K562 (cell line): ENCODE results near the gene USP15. TPM values are rescaled to one million over a fixed set of nuclear protein-coding genes. Genes with fewer than 3 reads are reported as not detected.

Experiments
- ATAC-seq: fragments of 200-7000 bp; cut with Tn5 transposase; 3 replicates; pipeline ENCODE4 v1.9.1; 2020; ENCODE audit warnings: moderate library complexity
- BruUV-seq: library from RNA; stranded (reverse); fragments of 400-500 nt; replicated peaks from 2 replicates; lab custom pipeline; 2021; lab: Mats Ljungman, UMichigan
- CTCF ChIA-PET: fragments of 300-600 bp; formaldehyde crosslinking; extraction: SDS; loops from one replicate; lab custom pipeline; 2021; ENCODE audit warnings: low intra/inter-chr PET ratio; lab: Yijun Ruan, JAX
- POLR2A ChIA-PET: fragments of 300-600, 350-650 bp; sonication (Branson Sonifier 250); formaldehyde crosslinking; extraction: SDS; loops from one replicate; lab custom pipeline; 2021; ENCODE audit warnings: antibody characterized with exemption, inconsistent platforms; lab: Yijun Ruan, JAX
- DNase-seq, 4 experiments: peaks; one replicate each; pipeline versions ENCODE4 v3.0.0 to v3.0.0-alpha.2; 2011 to 2018; ENCODE audit warnings: low spot score in 3 of 4, mixed read lengths in 3 of 4; ENCODE audit errors: extremely low read depth in 1 of 4
- FAIRE-seq: peaks from 2 replicates; lab custom pipeline; 2011; peaks lifted over from hg19 to GRCh38; lab: Jason Lieb, UNC
- H2AFZ ChIP-seq: 2 replicates; pipeline ENCODE4 v1.6.0; 2011; ENCODE audit warnings: low read depth, low read length, control low read depth, inconsistent platforms
- H3K27ac ChIP-seq: fragments of 200-600 bp; 3 replicates; pipeline ENCODE4 v1.8.0; 2011; ENCODE audit warnings: low read depth, mild to moderate bottlenecking, control low read depth, inconsistent platforms, low read length, moderate library complexity, mixed read lengths; ENCODE audit errors: extremely low read depth
- H3K27me3 ChIP-seq, 2 experiments: fragments of 300-600 bp in 1 of 2; 2 replicates in 1 of 2; 3 replicates in 1 of 2; pipeline versions ENCODE4 v1.6.0 to v1.8.0; 2011; ENCODE audit warnings: inconsistent platforms in 2 of 2, low read length in 2 of 2, mild to moderate bottlenecking in 1 of 2, mixed read lengths in 1 of 2, moderate library complexity in 1 of 2; ENCODE audit not compliant: control insufficient read depth in 2 of 2, insufficient read depth in 2 of 2
- H3K36me3 ChIP-seq: fragments of 300-600 bp; 3 replicates; pipeline ENCODE4 v1.8.0; 2011; ENCODE audit warnings: mild to moderate bottlenecking, low read length, inconsistent platforms; ENCODE audit not compliant: control insufficient read depth, insufficient read depth
- H3K4me1 ChIP-seq, 2 experiments: fragments of 200-600 bp in 1 of 2; replicated peaks in 1 of 2; 2 replicates in 1 of 2; 3 replicates in 1 of 2; pipeline versions ENCODE4 v1.5.1 to v1.8.0; 2011; ENCODE audit warnings: inconsistent platforms in 2 of 2, low read length in 2 of 2, mild to moderate bottlenecking in 1 of 2, mixed read lengths in 1 of 2, moderate library complexity in 1 of 2; ENCODE audit not compliant: control insufficient read depth in 2 of 2, insufficient read depth in 2 of 2
- H3K4me2 ChIP-seq: 2 replicates; pipeline ENCODE4 v1.6.1; 2011; ENCODE audit warnings: low read length, control low read depth, inconsistent platforms, mixed read lengths; ENCODE audit not compliant: insufficient read depth
- H3K4me3 ChIP-seq: fragments of 200-600 bp; sonication (generic), shearing (Covaris generic); 2 replicates; pipeline ENCODE4 v1.5.1; 2016; ENCODE audit warnings: control low read depth, inconsistent platforms
- H3K79me2 ChIP-seq: fragments of 200-600 bp; 3 replicates; pipeline ENCODE4 v1.8.0; 2011; ENCODE audit warnings: low read length, inconsistent platforms; ENCODE audit not compliant: control insufficient read depth, insufficient read depth
- H3K9ac ChIP-seq, 2 experiments: 2 replicates each; pipeline versions ENCODE4 v1.6.0 to v1.6.1; 2011; ENCODE audit warnings: low read depth in 2 of 2, low read length in 2 of 2, control low read depth in 1 of 2, inconsistent platforms in 1 of 2, mild to moderate bottlenecking in 1 of 2, mixed read lengths in 1 of 2; ENCODE audit not compliant: insufficient read depth in 1 of 2
- H3K9me1 ChIP-seq: one replicate; pipeline ENCODE4 v1.6.0; 2011; ENCODE audit warnings: inconsistent platforms, mild to moderate bottlenecking, low read length, moderate library complexity; ENCODE audit not compliant: control insufficient read depth, insufficient read depth
- H3K9me3 ChIP-seq: replicated peaks from 2 replicates; pipeline ENCODE4 v1.5.1; 2011; ENCODE audit warnings: low read depth, low read length, inconsistent platforms; ENCODE audit not compliant: control insufficient read depth, insufficient read depth
- H4K20me1 ChIP-seq: replicated peaks from 2 replicates; pipeline ENCODE4 v1.6.1; 2011; ENCODE audit warnings: low read length, inconsistent platforms, mixed read lengths; ENCODE audit not compliant: control insufficient read depth, insufficient read depth
- KLF1 ChIP-seq: fragments of 450-650 bp; IDR thresholded peaks from 2 replicates; pipeline ENCODE4 v1.6.1; 2016; ENCODE audit warnings: missing genetic modification characterization, missing compliant biosample characterization
- RBM22 ChIP-seq: fragments of 200-400 bp; formaldehyde crosslinking; IDR thresholded peaks from 2 replicates; pipeline ENCODE4 v1.6.1; 2018; ENCODE audit warnings: low read length, low read depth; ENCODE audit not compliant: poor library complexity, severe bottlenecking
- RHOXF2B ChIP-seq: fragments of 250-450 bp; sonication (Bioruptor Pico); conservative IDR thresholded peaks from 2 replicates; pipeline ENCODE4 v1.5.1; 2021
- TRIM24 ChIP-seq, 2 experiments: fragments of 450-650 bp; IDR thresholded peaks; 2 replicates each; pipeline ENCODE4 v1.6.1; 2016
- ZNF561 ChIP-seq: fragments of 450-650 bp; formaldehyde crosslinking; conservative IDR thresholded peaks from 2 replicates; pipeline ENCODE4 v1.4.0; 2020; ENCODE audit warnings: mild to moderate bottlenecking, moderate library complexity
- WGBS: fragments of 100-300 bp; shearing (Covaris generic); methylation state at CpG from one replicate; pipeline ENCODE4 v1.1.6; 2016; ENCODE audit warnings: low coverage, mixed read lengths; ENCODE audit not compliant: insufficient coverage; ENCODE audit errors: missing lambda C conversion rate; 5-methylcytosine and 5-hydroxymethylcytosine counted together
- in situ Hi-C: fragments of 300-500 bp; cut with MboI; formaldehyde crosslinking; loops from 4 replicates; pipeline ENCODE4 v1.15.0; 2018; ENCODE audit warnings: inconsistent platforms, mixed read lengths
- intact Hi-C: fragments of 100-400 bp; cut with micrococcal nuclease; formaldehyde crosslinking; loops from 2 replicates; pipeline ENCODE4 v1.14.2; 2022
- polyA plus RNA-seq, 8 experiments: library from polyadenylated mRNA; depleted of rRNA in 4 of 8; stranded (reverse) in 5 of 8; unstranded in 3 of 8; fragments of >200 nt; fragmentation: Nextera tagmentation in 2 of 8; fragmentation: Illumina TruSeq in 1 of 8; extraction: Ambion mirVana in 2 of 8; extraction: Trizol in 1 of 8; gene quantifications; 2 replicates each; pipeline versions ENCODE4 v1.2.1 to v1.2.3, GENCODE V29; 2011 to 2014; ENCODE audit warnings: inconsistent platforms in 1 of 8, missing spikeins in 1 of 8
- total RNA-seq, 7 experiments: library from RNA; depleted of rRNA in 6 of 7; stranded (reverse); fragments of >200 nt in 6 of 7; fragmentation: Illumina TruSeq in 2 of 7; extraction: Trizol in 2 of 7; gene quantifications; 2 replicates each; pipeline versions ENCODE4 v1.2.1 to v1.2.3, GENCODE V29; 2011 to 2021; ENCODE audit warnings: low replicate concordance in 1 of 7

The USP15 gene
- total and polyA plus RNA-seq, 9 of the 15 experiments (the other 6 are each of a cell fraction or from before 2014, with no cell fraction given) = 140 to 272 (median 182) TPM

- POLR2A ChIA-PET = no interaction called here
- Histone ChIP-seq H3K9me1 (no peaks in the 10 kb centered on the region), H3K4me3 (no peak overlapping the region), H3K36me3 (peaks cover 98% of the 10 kb centered on the region), H4K20me1 (0 out of 2 replicates have a peak, but pooled peaks cover 2% of the 10 kb centered on the region), H3K27ac (no peak overlapping the region), H3K9me3 (peaks cover 9% of the 10 kb centered on the region; the same call in 1 of the 2 replicates), H3K79me2 (peaks cover 100% of the 10 kb centered on the region), H3K9ac (no peak overlapping the region), H3K4me1 (peaks cover 0 to 6% of the 10 kb centered on the region in 2 experiments; a peak in 2 of 5 replicates)
- CTCF ChIA-PET = no interaction called here
- 75% methylated on average over 3 of the region's 3 CpGs for WGBS
- BruUV-seq = no TSS peak
- intact Hi-C loops (no loop called here), in situ Hi-C loops (no loop called here)
- peak; percentile 32 for FAIRE-seq
- no peak for ATAC-seq
- TF ChIP-seq ZNF561 (CRISPR knock-in tag) (no peak), KLF1 (tag) (no peak), TRIM24 (IDR thresholded peaks at IDR 0.05) (peak in 1 of 2 experiments; percentile 35; a peak in 1 of 4 replicates)
- TF ChIP-seq, all 486 proteins: peak for 1
- Histone ChIP-seq H2AFZ (no peak overlapping the region), H3K27me3 (no peaks in the 10 kb centered on the region), H3K4me2 (no peak overlapping the region)
- DNase-seq = no peak
Measured at GRCh38 chr12:62299617-62300016, 39.4 kb downstream of the USP15 start.

- ChIA-PET POLR2A (no interaction called here), CTCF (no interaction called here)
- intact Hi-C loops = no loop called here
- H3K36me3 ChIP-seq = peaks cover 98% of the 10 kb centered on the region
- 80% methylated on average over 6 of the region's 6 CpGs for WGBS
- no peak overlapping the region for H3K4me2 ChIP-seq
- H3K27me3 ChIP-seq = no peaks in the 10 kb centered on the region
- ATAC-seq (no peak), DNase-seq (no peak), FAIRE-seq (peak; percentile 6)
- no peak overlapping the region for H3K4me3 ChIP-seq
- H3K9me1 ChIP-seq = no peaks in the 10 kb centered on the region
- H2AFZ ChIP-seq = no peak overlapping the region
- no TSS peak for BruUV-seq
- H3K9ac ChIP-seq = no peak overlapping the region
- TF ChIP-seq RBM22 = peak; percentile 44
- TF ChIP-seq RHOXF2B = no peak
- H3K4me1 ChIP-seq = peaks cover 3 to 8% of the 10 kb centered on the region in 2 experiments; a peak in 3 of 5 replicates
- no peak overlapping the region for H3K27ac ChIP-seq
- H3K9me3 ChIP-seq = peaks cover 12% of the 10 kb centered on the region; the same call in 1 of the 2 replicates
- in situ Hi-C loops = no loop called here
- H4K20me1 ChIP-seq = no peaks in the 10 kb centered on the region
- peaks cover 100% of the 10 kb centered on the region for H3K79me2 ChIP-seq
Measured at GRCh38 chr12:62301080-62301798, 41.0 kb downstream of the USP15 start.
